ENCODE data around the gene SLC35F1.

SLC35F1 gene

GRCh38 chr6:117911150-117911549 lies 4.1 kb downstream of the SLC35F1 start:
- H2AFZ ChIP-seq (ENCODE audit: low read depth, low read length), result no peak overlapping the region
- TF ChIP-seq EZH2phosphoT487 (IDR thresholded peaks at IDR 0.05; ENCODE audit: low read depth), result no peak
- no peak for TF ChIP-seq CTCF (IDR thresholded peaks at IDR 0.05; ENCODE audit: low read depth, low read length)
- no peak overlapping the region for H3K9ac ChIP-seq (ENCODE audit: low read length)
- no peak overlapping the region for H3K4me2 ChIP-seq (ENCODE audit: low read length)
- no peaks in the 10 kb centered on the region for H3K36me3 ChIP-seq (replicated peaks; ENCODE audit: low read depth, low read length)
- no peaks in the 10 kb centered on the region for H3K79me2 ChIP-seq (ENCODE audit: low read length)
- H4K20me1 ChIP-seq (ENCODE audit: insufficient read depth, low read length), result no peaks in the 10 kb centered on the region
- no peak overlapping the region for H3K4me3 ChIP-seq (ENCODE audit: low read length)
- H3K27ac ChIP-seq (ENCODE audit: low read length), result no peak overlapping the region
- H3K4me1 ChIP-seq (ENCODE audit: low read length), result no peaks in the 10 kb centered on the region
- no peaks in the 10 kb centered on the region for H3K27me3 ChIP-seq (ENCODE audit: low read depth, low read length)
- no peaks in the 10 kb centered on the region for H3K9me3 ChIP-seq (ENCODE audit: insufficient read depth, low read length)

- TF ChIP-seq CTCF (IDR thresholded peaks at IDR 0.05; ENCODE audit: low read depth, low read length), result no peak
- TF ChIP-seq EZH2phosphoT487 (IDR thresholded peaks at IDR 0.05; ENCODE audit: low read depth), result no peak
- no peaks in the 10 kb centered on the region for H4K20me1 ChIP-seq (ENCODE audit: insufficient read depth, low read length)
- H3K4me2 ChIP-seq (ENCODE audit: low read length), result no peak overlapping the region
- no peaks in the 10 kb centered on the region for H3K27me3 ChIP-seq (ENCODE audit: low read depth, low read length)
- H3K9ac ChIP-seq (ENCODE audit: low read length), result no peak overlapping the region
- no peak overlapping the region for H3K4me3 ChIP-seq (ENCODE audit: low read length)
- H2AFZ ChIP-seq (ENCODE audit: low read depth, low read length), result no peak overlapping the region
- H3K9me3 ChIP-seq (ENCODE audit: insufficient read depth, low read length), result no peaks in the 10 kb centered on the region
- no peaks in the 10 kb centered on the region for H3K4me1 ChIP-seq (ENCODE audit: low read length)
- H3K79me2 ChIP-seq (ENCODE audit: low read length), result no peaks in the 10 kb centered on the region
- no peaks in the 10 kb centered on the region for H3K36me3 ChIP-seq (replicated peaks; ENCODE audit: low read depth, low read length)
- no peak overlapping the region for H3K27ac ChIP-seq (ENCODE audit: low read length)
Measured at GRCh38 chr6:117911660-117912059, 4.6 kb downstream of the SLC35F1 start.

GRCh38 chr6:117915846-117916245 lies 8.8 kb downstream of the SLC35F1 start:
- Histone ChIP-seq H3K4me3 (ENCODE audit: low read length) (no peak overlapping the region), H3K9me3 (ENCODE audit: insufficient read depth, low read length) (no peaks in the 10 kb centered on the region), H3K4me2 (ENCODE audit: low read length) (no peak overlapping the region), H3K36me3 (replicated peaks; ENCODE audit: low read depth, low read length) (no peaks in the 10 kb centered on the region), H4K20me1 (ENCODE audit: insufficient read depth, low read length) (no peaks in the 10 kb centered on the region), H2AFZ (ENCODE audit: low read depth, low read length) (no peak overlapping the region), H3K79me2 (ENCODE audit: low read length) (no peaks in the 10 kb centered on the region), H3K9ac (ENCODE audit: low read length) (no peak overlapping the region), H3K27ac (ENCODE audit: low read length) (no peak overlapping the region), H3K4me1 (ENCODE audit: low read length) (peaks cover 5% of the 10 kb centered on the region), H3K27me3 (ENCODE audit: low read depth, low read length) (no peaks in the 10 kb centered on the region)
- TF ChIP-seq EZH2phosphoT487 (IDR thresholded peaks at IDR 0.05; ENCODE audit: low read depth), result no peak
- TF ChIP-seq CTCF (IDR thresholded peaks at IDR 0.05; ENCODE audit: low read depth, low read length), result no peak

- H4K20me1 ChIP-seq (ENCODE audit: insufficient read depth, low read length), result no peaks in the 10 kb centered on the region
- no peaks in the 10 kb centered on the region for H3K36me3 ChIP-seq (replicated peaks; ENCODE audit: low read depth, low read length)
- H3K4me2 ChIP-seq (ENCODE audit: low read length), result no peak overlapping the region
- H3K9ac ChIP-seq (ENCODE audit: low read length), result no peak overlapping the region
- no peak overlapping the region for H3K4me3 ChIP-seq (ENCODE audit: low read length)
- no peaks in the 10 kb centered on the region for H3K79me2 ChIP-seq (ENCODE audit: low read length)
- TF ChIP-seq CTCF (IDR thresholded peaks at IDR 0.05; ENCODE audit: low read depth, low read length) (no peak), EZH2phosphoT487 (IDR thresholded peaks at IDR 0.05; ENCODE audit: low read depth) (no peak)
- no peak overlapping the region for H3K27ac ChIP-seq (ENCODE audit: low read length)
- no peaks in the 10 kb centered on the region for H3K9me3 ChIP-seq (ENCODE audit: insufficient read depth, low read length)
- peaks cover 5% of the 10 kb centered on the region for H3K4me1 ChIP-seq (ENCODE audit: low read length)
- H2AFZ ChIP-seq (ENCODE audit: low read depth, low read length), result no peak overlapping the region
- H3K27me3 ChIP-seq (ENCODE audit: low read depth, low read length), result no peaks in the 10 kb centered on the region
Measured at GRCh38 chr6:117916483-117916882, 9.4 kb downstream of the SLC35F1 start.
